Measurements from ENCODE around the gene STRBP. TPM values are rescaled to one million over a fixed set of nuclear protein-coding genes. Genes with fewer than 3 reads are reported as not detected.

Gene STRBP
- total RNA-seq, 1 experiment from 2014 or later = 74.0 TPM

DNA sequence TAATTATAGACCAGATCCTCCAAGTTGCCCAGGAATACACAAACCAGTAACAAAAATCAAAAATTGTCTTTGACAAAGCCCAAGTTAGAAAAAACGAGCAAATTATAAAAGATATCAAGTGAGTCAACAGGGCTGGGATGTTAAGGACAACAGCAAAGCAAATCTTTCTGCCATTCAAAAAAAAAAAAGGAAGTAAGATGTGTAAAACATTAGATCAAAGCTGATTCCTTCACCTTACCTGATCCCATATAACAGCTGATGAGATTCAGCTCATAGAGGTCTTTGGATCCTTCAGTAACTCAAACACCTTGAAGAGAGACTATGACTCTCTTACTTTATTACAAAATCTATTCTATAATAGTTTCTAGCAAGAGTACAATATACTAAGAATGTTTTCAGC lies 100.9 kb downstream of the STRBP start:
- Histone ChIP-seq H3K4ac (ENCODE audit: low read depth, low read length) (no peak overlapping the region), H3K27ac (ENCODE audit: insufficient read length, low read depth, low read length) (no peak overlapping the region), H3K4me1 (ENCODE audit: insufficient read depth, low read length) (no peaks in the 10 kb centered on the region; the same call in 1 of the 2 replicates), H3K27me3 (ENCODE audit: insufficient read depth, low read length) (no peaks in the 10 kb centered on the region), H3K23ac (ENCODE audit: insufficient read length, low read depth, low read length) (no peak overlapping the region), H4K8ac (replicated peaks; ENCODE audit: insufficient read length, low read depth, low read length) (no peak overlapping the region), H2BK12ac (ENCODE audit: insufficient read length, low read depth, low read length) (no peak overlapping the region), H3K9ac (ENCODE audit: extremely low read depth, insufficient read length, low read length) (no peak overlapping the region), H4K91ac (ENCODE audit: insufficient read length, low read depth, low read length) (no peak overlapping the region), H4K20me1 (ENCODE audit: control insufficient read depth, insufficient read depth, insufficient read length) (no peaks in the 10 kb centered on the region), H4K5ac (ENCODE audit: insufficient read length, low read depth, low read length) (no peak overlapping the region), H3K79me2 (ENCODE audit: insufficient read depth, low read length) (no peaks in the 10 kb centered on the region), H2AK5ac (ENCODE audit: insufficient read length, low read length) (no peak overlapping the region), H2BK15ac (ENCODE audit: low read depth, low read length) (no peak overlapping the region), H3K79me1 (ENCODE audit: insufficient read depth, low read depth, low read length, poor library complexity, severe bottlenecking) (no peaks in the 10 kb centered on the region), H3K23me2 (ENCODE audit: insufficient read length, low read depth, low read length, poor library complexity, severe bottlenecking) (no peaks in the 10 kb centered on the region), H3K18ac (ENCODE audit: insufficient read length, low read depth, low read length) (no peak overlapping the region), H3K14ac (ENCODE audit: insufficient read depth, low read length) (no peak overlapping the region), H3K9me3 (ENCODE audit: control insufficient read depth, low read depth, low read length) (no peaks in the 10 kb centered on the region), H3K4me2 (ENCODE audit: insufficient read depth, insufficient read length, low read length) (no peak overlapping the region), H2AFZ (ENCODE audit: low read length) (no peak overlapping the region), H3K56ac (ENCODE audit: insufficient read length, low read depth, low read length) (no peak overlapping the region), H2BK20ac (ENCODE audit: low read depth, low read length, poor library complexity, severe bottlenecking) (no peak overlapping the region), H2BK5ac (ENCODE audit: insufficient read length, low read length) (no peak overlapping the region), H3T11ph (ENCODE audit: low read length) (no peak overlapping the region), H2BK120ac (ENCODE audit: low read depth, low read length, poor library complexity, severe bottlenecking) (no peak overlapping the region)
- no peak for DNase-seq
- TF ChIP-seq, protein P1, sequence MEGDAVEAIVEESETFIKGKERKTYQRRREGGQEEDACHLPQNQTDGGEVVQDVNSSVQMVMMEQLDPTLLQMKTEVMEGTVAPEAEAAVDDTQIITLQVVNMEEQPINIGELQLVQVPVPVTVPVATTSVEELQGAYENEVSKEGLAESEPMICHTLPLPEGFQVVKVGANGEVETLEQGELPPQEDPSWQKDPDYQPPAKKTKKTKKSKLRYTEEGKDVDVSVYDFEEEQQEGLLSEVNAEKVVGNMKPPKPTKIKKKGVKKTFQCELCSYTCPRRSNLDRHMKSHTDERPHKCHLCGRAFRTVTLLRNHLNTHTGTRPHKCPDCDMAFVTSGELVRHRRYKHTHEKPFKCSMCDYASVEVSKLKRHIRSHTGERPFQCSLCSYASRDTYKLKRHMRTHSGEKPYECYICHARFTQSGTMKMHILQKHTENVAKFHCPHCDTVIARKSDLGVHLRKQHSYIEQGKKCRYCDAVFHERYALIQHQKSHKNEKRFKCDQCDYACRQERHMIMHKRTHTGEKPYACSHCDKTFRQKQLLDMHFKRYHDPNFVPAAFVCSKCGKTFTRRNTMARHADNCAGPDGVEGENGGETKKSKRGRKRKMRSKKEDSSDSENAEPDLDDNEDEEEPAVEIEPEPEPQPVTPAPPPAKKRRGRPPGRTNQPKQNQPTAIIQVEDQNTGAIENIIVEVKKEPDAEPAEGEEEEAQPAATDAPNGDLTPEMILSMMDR (conservative IDR thresholded peaks at IDR 0.05) = no peak
- Mint-ChIP-seq H3K4me3 (no peak overlapping the region), H3K27ac (no peak overlapping the region), H3K4me1 (peaks cover 30 to 38% of the 10 kb centered on the region in 2 experiments), H3K36me3 (ENCODE audit: insufficient read depth in 1 of 3, low read depth in 3 of 3) (peaks cover 0 to 15% (median 2%) of the 10 kb centered on the region in 3 experiments; a peak in 4 of 7 replicates), H3K9me3 (no peaks in the 10 kb centered on the region), H3K27me3 (ENCODE audit: low read depth) (no peaks in the 10 kb centered on the region; the same call in 1 of the 2 replicates)
- no CpG with 5 or more reads among the region's 1 CpG for WGBS (ENCODE audit: extremely low coverage, insufficient read length, low lambda C conversion rate)
